CD4-positive, alpha-beta T cell treated with Interleukin-17A for 1 hour (primary cell): ENCODE results near the gene DNTT.
A peak's percentile ranks its signal among the peaks of the same experiment; 100 is the strongest.

ENCODE experiments used
- DNase-seq: peaks from one replicate; pipeline ENCODE4 v3.0.0-alpha.2; 2020

Gene DNTT

DNA sequence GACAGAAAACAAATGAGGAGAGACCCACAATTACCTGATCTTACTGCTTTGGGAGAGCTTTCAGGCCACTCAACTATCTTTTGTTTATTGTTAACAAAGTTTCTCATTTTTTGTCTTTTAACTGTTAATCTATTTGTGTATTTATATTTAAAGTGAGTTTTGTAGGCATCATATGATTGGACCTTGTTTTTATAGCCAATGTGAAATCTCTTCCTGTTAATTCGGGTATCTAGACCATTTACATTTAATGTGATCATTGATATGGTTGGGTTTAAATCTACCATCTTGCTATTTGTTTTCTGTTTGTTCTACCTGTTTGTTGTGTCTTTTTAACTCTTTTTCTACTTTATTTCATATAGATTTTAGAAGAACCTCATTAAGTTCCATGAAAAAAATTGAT, 42.1 kb downstream of the DNTT start:
- no peak for DNase-seq

DNA sequence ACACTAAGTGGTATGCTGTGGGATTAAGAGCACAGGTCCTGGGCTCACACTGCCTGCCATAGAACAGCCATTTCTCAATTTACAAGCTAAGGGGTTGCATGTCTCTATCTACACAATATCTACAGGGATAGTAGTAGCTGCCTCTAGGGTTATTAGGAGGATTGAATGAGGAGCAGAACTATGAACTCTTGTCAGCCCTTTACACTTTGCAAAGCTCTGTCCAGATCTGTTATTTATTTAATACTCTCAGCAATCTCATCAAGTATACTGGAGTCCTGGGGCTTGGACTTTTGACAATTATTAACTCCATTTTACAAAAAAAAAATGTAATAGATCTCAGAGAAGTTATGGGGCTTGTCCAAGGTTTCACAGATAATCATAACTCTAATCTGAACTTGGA, 47.8 kb downstream of the DNTT start:
- DNase-seq = no peak

- no peak for DNase-seq
These were observed 48.3 kb downstream of the DNTT start for GRCh38 chr10:96352582-96352981.

DNA sequence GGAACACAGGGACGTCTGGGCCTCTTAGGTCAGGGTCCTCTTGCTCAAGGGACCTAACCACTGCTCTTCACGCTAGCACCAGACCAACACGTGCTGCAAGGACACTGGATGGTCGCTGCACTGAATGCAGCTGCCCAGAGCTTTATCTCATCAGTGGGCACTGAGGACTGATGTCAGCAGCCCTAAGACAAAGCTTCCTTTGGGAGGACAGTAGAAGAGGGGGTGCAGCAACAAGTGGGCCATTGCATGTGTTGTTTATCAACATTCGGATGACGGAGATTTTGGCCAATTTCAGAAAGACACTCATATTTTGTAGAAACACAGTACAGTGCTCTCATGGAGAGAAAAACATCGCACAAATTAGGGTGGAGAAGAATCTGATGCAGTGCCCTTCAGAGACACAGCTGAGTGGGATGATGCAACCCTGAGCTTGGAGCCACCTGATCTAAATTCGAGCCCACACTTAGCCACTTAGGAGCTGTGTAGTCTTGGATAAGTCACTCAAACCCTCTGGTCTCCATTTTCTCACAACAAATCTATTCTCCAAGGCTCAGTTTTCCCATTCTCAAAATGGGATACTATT, 52.9 kb downstream of the DNTT start:
- DNase-seq = no peak

GRCh38 chr10:96358851-96359540, 54.8 kb downstream of the DNTT start, which contains the start of gene OPALIN:
Gene OPALIN (minus strand): TSS chr10:96359002. CDS start chr10:96358896, 106 bp downstream.
- DNase-seq = no peak

DNA sequence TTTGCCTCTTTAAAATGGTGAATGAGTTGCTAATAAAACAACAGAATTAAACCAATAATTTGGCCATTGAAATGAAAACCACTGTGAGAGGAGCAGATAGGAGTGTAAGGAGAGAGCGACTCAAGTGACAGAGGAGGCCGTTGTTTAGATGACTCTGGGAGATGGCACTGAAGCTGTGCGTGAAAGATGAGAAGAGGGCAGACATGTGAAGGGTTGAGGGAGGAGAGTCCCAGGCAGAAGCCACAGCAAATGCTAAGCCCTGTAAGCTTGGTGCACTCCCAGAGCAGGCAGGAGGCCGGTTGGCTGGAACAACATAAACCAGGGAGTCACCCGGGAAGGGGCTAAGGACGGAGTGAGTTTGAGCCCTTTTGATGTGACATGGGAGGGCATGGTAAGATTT, 55.4 kb downstream of the DNTT start:
- no peak for DNase-seq

DNA sequence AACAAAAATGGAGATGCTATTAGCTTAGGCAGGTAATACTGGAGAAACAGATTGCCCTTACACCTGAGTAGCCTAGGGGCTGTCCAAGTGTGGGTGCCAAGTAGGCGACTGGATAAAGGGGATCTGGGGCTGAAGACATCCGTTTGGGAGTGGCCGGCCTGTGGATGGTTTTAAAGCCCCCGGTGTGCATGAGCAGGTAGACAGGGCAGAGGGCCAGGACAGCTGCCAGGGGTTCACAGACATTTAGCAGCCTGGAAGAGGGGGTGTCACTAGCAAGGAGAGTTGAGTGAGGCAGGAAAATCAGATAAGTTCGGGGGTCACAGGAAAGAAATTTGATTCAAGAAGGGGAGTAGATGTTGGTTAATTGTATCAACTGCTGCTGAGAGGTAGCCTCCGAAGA, 56.1 kb downstream of the DNTT start:
- DNase-seq = no peak

- no peak for DNase-seq
These were observed 56.5 kb downstream of the DNTT start for GRCh38 chr10:96360766-96361165.

- DNase-seq = no peak
These were observed 61.3 kb downstream of the DNTT start for GRCh38 chr10:96365571-96365970.

GRCh38 chr10:96366508-96366907, 62.3 kb downstream of the DNTT start:
- DNase-seq = no peak

DNA sequence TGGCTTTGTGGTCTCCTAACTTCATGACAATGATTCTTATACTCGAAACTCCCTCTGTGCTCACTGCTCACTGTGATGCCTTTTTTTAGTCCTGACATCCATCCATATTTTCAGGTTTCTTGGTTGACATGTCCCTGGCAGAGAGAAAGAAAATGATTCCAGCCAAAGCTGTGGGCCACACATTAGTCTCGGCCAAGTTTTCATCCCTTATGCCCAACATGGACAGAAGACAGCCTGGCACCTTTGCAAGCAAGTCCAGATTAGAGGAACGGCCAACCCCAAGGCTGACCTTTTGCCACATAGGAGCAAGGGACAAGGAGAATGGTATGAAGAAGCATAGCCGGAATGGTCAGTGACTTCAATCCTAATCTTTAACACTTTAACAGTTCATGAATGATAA, 63.2 kb downstream of the DNTT start:
- DNase-seq = no peak

DNA sequence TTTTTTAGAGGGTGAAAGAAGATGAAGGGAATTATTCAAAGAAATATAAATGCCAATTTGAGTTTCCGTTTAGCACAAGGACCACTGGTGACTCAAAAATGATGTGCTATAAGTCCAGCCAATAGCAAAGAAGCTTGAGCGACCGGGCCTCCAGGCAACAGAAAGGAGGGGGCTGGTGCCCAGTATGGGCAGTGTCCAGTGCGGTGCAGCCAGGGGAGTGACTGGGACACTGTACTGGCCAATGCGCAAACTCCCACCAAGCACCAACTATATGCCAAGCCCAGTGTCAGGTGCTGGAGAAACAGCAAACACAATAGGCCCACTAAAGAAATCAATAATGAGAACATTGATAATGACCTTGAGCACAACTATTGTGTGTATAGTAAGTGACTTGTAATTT, 64.7 kb downstream of the DNTT start:
- no peak for DNase-seq

- no peak for DNase-seq
These were observed 65.8 kb downstream of the DNTT start for GRCh38 chr10:96369890-96370583.

DNA sequence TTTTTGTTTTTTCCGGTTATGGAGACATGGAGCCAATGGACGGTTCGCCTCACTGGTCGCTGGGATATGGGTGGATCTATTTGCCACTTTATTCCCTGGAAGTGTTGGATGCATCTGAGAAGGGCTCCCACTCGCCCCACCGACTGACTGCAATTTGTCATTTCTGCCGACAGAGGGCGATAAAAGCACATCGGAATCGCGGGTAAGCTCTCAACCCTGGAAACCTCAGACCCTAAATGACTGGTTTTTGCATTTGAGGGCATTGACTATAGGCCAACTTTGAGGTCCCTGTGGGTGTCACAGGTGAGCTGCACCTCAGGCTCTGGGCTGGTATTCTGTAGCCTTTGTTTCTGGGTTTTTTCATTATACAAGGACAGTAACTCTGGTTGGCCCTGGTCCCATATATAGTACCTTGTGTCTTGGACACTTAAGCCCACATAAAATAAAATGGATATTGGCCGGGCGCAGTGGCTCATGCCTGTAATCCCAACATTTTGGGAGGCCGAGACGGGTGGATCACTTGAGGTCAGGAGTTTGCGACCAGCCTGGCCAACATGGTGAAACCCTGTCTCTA, 66.4 kb downstream of the DNTT start:
- peak; percentile 57 for DNase-seq

- no peak for DNase-seq
These were observed 67.1 kb downstream of the DNTT start for GRCh38 chr10:96371356-96371755.

DNA sequence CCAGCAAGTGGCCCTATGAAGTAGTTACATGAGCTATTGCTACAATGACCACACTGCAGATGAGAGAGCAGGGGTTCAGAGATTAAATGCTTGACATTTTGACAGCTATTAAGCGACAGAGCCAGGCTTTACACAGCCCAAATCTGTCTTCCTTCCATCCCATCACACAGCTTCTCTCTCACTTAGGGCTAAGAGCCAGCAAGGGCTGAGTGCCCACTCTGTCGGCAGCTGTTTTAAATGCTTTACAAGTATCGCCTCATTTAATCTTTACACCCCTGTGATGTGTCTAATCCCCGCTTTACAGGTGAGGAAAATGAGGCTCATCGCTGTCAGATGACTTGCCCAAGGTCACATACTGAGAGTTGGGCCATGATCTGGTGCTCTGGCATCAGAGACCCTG, 69.8 kb downstream of the DNTT start:
- DNase-seq = no peak

- no peak for DNase-seq
These were observed 70.4 kb downstream of the DNTT start for GRCh38 chr10:96374639-96374984.

GRCh38 chr10:96374985-96375830, 71.0 kb downstream of the DNTT start:
- peak; percentile 66 for DNase-seq

GRCh38 chr10:96376483-96376882, 72.2 kb downstream of the DNTT start:
- DNase-seq = no peak

- DNase-seq = no peak
These were observed 73.6 kb downstream of the DNTT start for GRCh38 chr10:96377816-96378294.

DNA sequence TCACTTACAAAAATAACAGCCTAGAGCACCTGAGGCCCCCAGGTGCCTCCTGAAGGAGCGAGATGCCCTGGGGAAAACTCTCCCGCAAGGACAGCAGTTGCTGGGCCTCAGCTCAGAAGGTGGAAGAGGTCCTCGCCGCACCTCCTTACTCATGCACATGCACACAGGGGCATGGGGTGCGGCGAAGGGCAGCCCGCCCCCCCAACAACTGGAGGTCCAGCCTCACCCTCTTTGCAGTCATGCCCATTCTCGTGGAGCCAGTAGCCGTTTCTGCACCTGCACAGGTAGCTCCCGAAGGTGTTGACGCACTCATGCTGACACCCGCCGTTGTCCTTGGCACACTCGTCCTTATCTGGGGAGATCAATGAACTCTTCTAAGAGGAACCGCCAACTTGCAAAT, 74.5 kb downstream of the DNTT start:
- DNase-seq = no peak

- no peak for DNase-seq
These were observed 75.5 kb downstream of the DNTT start for GRCh38 chr10:96379758-96380157.

DNA sequence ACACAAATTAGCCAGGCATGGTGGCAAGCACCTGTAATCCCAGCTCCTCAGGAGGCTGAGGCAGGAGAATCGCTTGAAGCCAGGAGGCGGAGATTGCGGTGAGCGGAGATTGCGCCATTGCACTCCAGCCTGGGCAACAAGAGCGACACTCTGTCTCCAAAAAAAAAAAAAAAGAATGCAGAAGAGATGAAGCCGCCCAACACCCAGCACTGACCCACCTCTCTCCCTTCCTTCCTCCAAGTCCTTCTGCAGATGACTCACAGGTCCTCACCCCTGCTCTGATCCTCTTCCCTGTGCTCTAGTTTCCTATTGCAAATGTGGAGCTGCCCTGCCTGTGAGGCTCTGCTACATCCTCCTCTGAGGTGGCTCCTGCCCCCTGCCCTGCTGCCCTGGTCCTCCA, 76.6 kb downstream of the DNTT start:
- no peak for DNase-seq
